GM21786 (cell line): ENCODE measurements around the gene RANBP1.

Experiments
- ATAC-seq: cut with Tn5 transposase; IDR thresholded peaks from one replicate; pipeline ENCODE4 v1.9.1; 2021; ENCODE audit not compliant: unreplicated experiment

RANBP1 gene

DNA sequence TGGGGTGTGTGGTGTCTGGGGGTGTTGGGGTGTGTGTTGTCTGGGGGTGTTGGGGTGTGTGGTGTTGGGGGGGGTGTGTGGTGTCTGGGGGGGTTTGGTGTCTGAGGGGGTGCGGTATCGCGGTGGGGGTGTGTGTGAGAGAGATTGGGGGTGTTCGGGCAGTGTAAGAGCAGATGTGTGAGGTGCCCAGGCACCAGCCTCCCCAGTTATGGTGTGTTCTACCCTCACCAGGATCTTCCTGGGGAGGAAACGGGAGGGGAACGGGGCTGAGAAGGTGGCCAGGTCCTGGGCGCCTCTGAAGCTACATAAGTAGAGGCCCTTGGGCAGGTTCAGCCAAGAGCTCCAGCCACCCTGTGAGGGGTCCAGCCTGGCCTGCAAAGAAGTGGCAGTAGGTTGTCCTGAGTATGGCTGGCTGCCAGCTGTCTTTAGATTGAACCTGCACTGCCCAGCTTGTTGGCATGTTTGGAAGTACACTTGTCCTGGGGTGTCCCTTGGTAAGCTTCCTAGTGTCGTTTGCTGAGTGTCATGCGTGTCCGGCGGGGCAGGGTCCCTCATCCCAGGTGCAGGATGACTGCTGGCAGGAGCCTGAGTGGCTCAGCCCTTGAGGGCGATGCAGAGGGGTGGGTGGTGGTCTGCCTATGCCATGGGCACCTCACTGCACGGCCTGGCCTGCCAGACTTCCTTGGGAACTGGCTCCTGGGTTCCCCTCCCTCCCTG is 7.6 kb downstream of the RANBP1 start:
- no peak for ATAC-seq

DNA sequence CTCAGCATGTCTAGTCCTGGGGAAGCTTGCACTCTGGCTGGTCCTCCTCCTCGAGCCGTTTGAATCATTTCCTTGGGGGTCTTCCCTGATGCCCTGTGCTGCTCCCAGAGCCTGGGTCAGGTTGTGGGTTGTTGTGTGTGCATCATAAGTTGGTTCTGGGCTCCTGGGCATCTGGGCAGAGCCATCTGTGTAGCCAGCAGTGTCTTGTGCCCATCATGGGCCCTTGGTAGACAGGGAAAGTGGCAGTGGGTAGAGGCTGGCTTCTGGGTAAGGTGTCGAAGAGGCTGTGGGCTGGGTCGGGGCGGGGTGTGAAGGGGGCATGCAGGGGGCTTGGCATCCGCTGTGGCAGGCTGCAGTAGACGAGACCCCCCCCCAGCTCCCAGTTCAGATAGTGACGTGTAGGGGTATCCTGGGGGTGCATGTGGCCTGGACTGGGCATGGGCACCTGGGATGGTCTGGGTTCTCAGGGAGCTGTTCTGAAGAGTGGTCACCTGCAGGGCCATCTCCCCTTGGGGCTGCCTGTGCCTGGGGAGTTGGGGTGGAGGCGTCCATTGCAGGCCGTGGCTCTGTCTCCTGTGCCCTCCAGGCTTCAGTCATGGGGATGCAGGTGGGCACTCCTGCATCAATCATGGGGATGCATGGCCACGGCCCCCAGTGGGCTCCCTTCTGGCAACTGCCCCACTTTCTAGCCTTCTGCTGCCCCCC is 8.3 kb downstream of the RANBP1 start:
- ATAC-seq = no peak

DNA sequence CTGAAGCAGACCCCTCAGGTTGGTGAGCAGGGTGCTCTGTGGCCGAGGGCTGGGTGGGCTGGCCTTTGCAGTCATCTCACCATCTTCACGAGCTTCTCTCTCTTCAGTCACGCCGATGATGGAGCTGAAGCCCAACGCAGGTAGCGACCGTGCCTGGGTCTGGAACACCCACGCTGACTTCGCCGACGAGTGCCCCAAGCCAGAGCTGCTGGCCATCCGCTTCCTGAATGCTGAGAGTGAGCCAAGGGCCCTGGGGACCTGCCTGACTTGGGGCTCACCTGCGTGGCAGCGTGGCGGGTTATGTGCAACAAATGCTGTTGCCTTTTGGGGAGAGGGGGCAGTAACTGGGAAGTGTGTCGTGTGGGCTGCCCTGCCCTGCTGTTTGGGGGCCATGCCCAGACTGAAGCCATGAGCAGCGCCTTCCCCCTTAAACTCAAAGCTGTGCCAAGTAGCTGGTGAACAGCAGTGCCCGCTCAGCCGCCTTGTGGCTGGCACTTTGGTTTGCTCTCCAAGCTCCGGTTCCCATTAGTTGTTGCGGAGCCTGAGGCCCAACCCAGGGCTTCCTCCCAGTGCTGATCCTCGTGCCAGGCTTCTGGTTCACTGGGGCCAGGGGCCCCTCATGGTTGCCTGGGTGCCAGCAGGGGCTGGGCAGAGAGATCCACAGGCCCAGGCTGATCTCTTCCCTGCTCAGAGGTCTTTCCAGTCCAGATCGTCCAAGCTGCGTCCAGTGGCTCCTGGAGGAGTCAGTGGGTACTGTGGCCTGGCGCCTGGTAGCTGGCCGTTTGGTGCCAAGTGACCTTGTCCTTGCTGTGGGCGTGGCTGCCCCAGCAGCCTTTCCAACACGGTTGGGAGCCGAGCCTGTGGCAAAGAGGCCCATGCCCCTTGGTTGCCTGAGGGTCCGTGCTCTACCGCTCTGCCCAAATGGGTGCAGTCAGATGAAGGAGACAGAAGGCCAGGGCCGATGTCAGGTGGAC is 9.6 kb downstream of the RANBP1 start:
- ATAC-seq = no peak

DNA sequence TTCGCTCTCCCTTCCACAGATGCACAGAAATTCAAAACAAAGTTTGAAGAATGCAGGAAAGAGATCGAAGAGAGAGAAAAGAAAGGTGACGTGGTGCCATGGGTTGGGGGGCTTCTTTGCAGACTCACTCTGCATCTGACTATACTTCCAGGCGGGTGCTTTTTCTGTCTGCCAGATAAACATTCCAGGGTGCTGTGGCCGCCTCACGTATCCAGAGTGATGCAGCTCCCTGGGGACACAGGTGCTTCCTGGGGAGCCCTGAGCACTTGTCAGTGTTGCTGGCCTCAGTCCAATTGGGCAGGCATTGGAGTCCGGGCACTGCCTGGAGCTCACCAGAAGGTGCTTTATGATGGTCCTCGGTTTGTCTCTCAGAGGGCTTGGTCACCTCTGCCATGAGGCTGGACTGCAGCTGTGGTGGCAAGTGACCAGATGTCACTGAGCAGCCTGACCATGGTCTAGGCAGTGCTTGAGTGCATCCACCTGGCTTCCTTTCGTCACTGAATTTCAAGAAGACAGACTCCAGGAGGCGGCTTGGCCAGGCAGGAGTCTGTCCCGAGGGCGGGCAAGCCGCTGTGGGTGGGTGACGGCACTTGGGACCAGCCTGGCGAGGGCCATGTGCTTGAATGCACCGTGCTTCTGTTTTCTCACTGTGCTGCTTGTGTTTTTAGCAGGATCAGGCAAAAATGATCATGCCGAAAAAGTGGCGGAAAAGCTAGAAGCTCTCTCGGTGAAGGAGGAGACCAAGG is 10.6 kb downstream of the RANBP1 start:
- no peak for ATAC-seq

DNA sequence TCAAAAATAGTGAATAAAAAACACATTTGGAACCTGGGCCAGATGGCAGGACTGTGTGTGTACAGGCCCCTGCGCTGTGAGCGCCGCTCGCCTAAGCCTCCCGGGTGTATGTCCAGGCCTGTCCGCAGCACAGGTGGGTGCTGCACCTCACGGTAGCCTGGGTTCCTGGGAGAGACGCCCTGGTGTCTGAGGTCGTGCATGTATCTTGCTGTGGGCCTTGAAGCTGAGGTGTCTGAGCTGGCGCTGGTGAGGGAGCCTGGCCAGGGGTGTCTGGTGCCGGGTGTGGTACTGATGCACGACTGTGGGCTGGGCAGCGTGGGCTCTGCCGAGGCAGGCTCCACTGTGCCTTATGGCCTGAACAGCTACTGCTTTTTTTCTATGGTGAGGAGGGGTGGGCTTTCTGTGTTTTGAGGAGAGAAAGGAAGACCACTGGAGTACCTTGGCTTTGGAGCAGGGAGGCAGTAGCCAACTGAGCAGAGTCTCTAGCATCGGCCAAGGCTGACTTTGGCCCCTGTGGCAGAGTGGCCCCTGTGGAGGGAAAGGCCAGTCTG is 11.5 kb downstream of the RANBP1 start:
- no peak for ATAC-seq

DNA sequence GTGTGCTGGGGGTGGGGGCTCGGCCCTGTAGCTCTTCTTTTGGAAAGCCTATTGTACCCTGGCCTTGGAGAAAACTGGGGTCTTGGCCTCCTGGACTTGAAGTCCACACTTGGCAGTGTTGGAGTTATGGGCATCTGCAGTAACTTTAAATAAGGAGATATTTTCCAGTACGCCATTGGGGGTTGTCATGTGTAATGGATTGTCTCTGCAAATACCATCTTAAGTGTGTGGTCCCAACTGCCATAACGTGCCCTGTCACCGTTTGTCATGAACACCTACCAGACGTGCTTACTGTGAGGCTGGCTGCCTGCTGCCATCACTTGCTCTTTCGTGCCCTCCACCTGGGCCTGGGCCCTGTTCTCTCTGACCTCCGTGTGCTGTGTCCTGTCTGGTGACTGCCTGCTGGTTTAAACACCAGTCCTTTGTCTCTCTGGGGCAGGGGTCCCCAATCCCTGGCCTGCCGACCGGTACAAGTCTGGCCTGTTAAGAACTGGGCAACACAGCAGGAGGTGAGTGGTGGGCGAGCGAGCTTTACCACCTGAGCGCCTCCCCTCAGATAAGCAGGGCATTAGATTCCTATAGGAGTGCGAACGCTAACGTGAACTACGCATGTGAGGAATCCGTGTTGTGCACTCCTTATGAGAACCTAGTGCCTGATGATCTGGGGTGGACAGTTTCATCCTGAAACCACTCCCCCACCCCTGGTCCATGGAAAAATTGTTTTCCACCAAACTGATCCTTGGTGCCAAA is 12.1 kb downstream of the RANBP1 start:
- no peak for ATAC-seq

DNA sequence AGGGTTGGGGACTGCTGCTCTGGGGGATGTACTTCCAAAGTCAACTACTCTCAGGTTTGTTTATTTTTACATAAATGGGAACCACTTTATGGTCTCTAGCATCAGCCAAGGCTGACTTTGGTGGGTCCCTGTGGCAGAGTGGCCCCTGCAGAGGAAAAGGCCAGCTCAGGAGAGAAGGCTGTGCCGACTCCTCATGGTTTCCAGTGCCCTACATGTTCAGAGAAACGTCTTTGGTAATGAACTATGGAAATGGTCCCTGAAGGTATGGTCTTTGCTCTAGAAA is 12.7 kb downstream of the RANBP1 start:
- ATAC-seq = no peak

DNA sequence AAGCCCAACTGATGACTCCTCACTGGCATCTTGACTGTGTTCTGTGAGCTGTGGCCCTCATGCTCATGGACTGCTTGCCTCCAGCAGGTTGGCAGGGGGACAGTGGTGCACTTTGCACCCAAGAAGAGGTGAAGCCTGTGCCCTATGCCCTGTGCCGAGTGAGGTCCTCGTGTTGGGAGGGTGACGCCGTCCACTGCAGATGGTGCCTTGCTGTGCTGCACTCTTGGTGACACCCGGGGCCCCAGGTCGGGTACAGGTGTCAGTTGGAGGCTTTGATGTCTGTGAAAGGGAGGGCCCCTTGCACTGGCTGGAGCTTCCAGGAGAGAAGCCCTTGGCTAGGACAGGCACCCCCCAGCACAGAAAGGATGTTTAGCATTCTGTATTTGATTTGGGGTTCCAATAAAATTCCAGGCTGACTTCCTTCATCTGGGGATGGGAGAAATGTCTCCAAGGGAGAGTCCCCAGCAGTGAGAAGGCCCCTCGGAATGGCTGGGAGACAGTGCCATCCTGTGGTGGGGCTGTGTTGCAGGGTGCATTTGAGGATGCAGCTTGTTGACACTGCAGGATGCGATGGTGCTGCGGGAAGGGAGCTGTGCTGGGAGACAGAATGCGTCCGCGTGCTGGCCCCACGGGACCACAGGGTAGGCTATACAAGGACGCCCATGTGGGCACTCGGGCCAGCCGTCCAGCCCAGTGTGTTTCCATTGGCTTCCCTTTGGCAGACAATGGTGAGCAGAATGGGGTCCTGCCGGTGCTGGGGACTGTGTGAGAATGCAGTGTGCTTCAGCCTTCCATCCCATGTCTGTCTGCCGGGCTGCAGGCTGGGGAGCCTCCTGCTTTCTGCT is 13.2 kb downstream of the RANBP1 start:
- no peak for ATAC-seq

DNA sequence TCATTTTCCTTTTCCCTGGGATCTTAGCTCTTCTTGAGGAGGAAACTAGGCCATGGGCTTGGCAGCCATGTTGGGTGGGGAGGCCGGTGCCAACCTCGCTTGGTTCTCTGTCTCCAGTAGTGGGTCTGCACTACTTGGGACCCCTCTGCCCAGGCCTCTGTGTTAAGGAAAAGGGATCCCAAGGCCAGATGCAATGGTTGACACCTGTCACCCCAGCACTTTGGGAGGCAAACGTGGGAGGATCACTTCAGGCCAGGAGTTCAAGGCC is 13.8 kb downstream of the RANBP1 start:
- ATAC-seq = no peak

DNA sequence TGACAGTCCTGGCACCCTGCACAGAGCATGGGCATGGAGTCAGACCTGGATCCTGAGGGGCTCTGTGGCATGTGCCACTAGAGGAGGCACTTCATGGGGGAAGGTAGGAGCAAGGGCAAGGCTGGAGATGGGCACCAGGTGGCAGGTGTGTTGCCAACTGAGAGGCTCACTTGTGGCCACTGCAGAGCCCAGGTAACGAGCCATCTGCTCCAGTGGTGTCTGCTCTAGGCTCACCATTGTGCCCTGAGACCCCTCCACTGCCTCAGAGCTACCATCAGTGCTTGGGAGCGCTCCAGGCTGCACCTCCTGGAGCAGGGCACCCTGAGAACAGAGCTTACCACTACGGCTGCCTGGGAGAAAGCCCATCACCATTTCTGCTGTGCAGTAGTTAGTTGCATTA is 14.4 kb downstream of the RANBP1 start:
- no peak for ATAC-seq

DNA sequence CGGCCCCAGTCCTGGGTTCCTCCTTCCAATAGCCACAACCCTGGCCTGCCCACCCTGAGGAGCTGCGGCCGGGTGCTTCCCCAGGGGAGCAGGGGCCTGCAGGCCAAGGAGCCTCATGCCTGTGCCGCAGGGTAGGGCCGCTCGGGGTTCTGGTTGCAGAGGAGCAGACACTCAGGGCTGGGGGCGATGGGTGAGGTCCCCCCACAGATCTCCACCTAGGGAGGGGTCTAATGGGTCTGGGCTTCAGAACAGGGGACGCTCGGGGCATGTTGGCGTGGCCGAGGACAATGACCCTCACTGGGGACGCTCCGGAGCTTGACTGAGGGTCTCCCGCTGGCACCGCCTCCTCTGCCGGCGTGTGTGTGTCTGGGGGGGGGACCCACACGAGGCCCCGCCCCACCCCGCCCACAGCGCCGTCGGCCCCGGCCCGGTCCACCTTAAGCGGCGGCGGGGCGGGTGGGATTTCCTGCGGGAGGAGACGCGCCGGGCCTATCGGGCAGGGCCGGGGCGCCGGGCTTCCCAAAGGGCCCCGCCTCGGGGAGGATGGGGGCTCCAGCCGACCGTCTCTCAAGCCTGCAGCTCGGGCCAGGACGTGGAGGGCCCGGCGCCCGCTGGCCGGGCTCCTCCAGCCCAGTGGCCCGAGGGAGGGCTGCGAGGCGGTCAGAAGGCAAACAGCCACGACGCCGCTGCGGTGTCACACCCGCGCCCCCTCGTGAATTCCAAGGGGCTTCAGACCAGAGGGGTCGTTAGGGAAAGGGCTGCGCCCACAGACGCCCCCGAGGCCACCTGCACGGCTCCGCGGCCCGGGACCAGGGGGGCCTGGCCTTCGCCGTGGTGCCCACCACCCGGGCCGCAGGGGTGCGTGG is 15.1 kb downstream of the RANBP1 start:
- peak; percentile 47 for ATAC-seq

DNA sequence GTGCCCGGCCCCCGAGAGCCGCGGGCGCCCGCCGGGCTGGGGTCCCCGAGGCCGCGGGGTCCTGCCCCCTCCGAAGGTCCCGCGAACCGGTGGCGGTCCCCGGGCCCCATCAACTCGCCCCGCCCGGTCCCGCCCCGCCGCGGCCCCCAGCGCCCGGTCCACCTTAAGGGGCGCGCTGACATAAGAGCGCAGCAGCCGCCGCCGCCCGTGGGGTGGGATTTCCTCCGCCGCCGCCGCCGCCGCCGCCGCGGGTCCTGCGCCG is 15.6 kb downstream of the RANBP1 start, which contains the start of gene ZDHHC8:
TSS of gene ZDHHC8 (plus strand) at position 208 of the 262 bp plus-strand sequence. CDS start 144 bp downstream, outside the sequence.
- ATAC-seq = peak; percentile 43

DNA sequence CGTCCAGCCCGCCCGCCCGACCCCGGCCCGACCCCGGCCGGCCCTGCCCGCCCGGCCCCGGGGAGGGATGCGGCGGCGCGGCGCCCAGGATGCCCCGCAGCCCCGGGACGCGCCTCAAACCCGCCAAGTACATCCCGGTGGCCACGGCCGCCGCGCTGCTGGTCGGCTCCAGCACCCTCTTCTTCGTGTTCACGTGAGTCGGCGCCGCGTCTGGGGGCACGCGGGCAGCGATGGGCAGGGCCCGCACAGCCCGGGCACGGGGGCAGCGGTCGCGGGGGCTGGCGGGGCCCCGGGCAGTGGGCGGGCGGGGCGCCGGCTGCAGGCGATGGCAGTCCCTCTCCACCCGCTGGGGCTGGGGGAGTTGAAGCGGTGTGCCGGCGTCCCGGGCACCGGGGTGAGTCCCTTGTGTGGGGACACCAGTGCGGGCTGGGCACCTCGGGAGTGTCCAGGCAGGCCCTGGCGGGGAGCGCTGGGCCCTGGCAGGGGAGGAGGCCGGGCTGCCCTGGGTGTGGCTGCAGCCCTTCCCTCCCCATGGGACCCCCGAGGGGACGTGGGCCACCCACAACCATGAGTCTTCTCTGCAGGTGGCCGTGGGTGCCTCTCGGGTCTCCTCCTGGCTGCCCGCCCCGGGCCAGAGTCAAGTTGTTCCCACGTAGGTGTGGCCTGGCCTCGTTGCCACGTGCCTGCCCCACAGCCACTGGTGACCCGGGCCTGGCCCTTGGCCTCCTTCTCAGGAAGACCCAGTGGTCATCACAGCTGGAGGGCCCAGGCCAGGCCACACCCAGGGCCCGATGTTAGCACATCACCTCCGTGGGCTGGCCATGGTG is 16.2 kb downstream of the RANBP1 start:
- peak; percentile 2 for ATAC-seq

DNA sequence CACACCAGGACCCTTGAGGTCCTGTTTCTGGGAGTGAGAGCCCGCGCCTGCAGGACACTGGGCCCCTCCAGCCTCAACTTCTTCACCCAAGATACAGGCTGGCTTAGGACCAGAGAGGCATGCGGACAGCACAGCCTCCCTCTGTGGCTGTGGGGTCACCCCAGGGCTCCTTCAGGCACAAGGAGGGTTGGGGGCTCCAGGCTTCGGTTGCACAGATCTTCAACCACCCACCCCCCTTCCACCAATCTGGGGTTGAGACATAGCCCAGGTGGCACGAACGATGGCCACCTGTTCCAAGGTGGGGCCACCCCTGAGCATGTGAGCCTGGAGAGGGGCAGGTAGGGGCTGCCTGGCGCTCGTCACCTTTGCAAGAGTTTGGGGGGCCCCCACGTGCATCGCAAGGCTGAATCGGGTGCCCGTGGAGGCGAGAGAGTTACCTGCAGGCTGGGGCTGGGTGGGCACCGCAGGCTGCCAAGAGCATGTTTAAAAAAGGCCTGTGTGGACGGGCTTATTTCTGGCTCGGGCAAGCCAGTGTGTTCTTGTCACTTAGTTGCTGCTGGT is 16.9 kb downstream of the RANBP1 start:
- no peak for ATAC-seq

DNA sequence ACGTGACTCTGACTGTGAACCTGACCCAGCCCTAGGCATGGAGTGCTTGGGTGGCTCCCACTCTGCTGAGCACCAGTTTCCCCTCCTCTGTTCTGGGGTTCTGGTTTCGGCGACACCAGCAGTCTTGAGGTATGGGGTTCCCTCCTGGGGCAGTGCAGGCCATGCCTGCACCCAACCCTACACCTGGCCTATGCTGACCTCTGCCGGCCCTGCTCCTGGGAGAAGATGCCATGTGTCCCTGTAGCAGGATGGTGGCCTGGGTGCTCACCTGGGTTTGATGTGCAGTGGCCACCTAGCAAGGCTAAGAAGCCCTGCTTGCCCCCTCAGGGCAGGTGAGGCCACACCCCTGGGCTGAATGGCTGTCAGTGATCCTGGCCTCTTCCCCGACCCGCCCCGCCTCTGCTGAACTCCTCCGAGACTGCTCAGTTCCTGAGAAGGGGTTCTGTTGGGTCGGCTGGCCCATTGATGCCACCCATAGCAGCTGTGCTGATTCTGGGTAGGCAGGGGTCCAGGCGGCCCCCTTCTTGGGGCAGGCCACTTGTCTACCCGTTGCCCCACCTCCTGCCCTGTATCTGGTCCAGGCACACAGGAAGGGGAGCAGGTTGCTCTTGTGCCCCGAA is 18.1 kb downstream of the RANBP1 start:
- ATAC-seq = no peak

DNA sequence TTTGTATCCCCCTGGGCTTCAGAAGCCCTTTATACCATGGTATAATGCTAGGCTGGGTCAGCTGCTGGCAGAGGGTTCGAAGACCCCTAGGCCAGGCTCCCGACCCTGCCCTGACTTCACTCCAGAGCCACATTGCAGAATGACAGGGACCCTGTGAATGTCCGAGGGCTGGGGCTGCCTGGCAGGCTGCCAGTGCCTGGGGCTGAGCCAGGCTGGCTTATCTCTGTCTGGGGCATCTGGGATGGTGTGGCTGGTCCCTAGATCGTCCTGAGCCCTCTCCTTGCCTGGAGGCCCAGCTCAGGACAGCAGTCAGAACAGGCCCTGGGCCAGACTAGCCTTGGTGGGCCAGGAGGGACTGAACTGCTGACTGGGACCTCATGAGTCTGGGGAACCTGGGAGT is 19.4 kb downstream of the RANBP1 start:
- no peak for ATAC-seq
